M059J (cell line): ENCODE results near the gene PIBF1. TPM values are rescaled to one million over a fixed set of nuclear protein-coding genes. Genes with fewer than 3 reads are reported as not detected.
A peak's percentile ranks its signal among the peaks of the same experiment; 100 is the strongest.
"Not testable (repeated sequence)": the region's sequence is repeated elsewhere in the genome, so short reads cannot be mapped to it uniquely, and the experiment has no call there.

Source experiments
- DNase-seq: peaks from one replicate; pipeline ENCODE4 v3.0.0-alpha.2; 2012; ENCODE audit warnings: low read depth
- total RNA-seq: library from RNA; depleted of rRNA; stranded (reverse); fragments of >200 nt; shearing (Covaris generic); gene quantifications from 2 replicates; pipeline ENCODE4 v1.2.3, GENCODE V29; 2014

The PIBF1 gene
- total RNA-seq, 1 experiment from 2014 or later: 11.6 TPM

GRCh38 chr13:72911981-72912380 is 130.0 kb downstream of the PIBF1 start:
- no peak for DNase-seq

DNA sequence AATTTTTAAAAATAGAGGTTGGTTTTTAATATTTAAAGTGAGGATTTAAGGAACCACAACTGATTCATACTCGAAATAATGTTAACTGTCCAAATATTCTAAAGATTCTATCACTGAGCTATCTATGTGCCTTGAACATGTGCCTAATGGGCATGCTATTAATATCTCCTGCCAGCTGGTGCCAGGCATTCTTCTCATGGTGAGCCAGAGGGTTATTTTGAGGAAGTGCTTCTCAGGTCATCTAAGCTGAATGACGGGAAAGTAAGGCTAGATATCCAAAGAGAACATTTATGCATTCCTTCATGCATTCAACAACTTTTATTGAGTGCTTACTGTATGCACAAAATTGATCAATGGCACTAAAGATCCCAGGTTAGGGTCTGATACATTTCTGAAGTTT is 138.2 kb downstream of the PIBF1 start:
- no peak for DNase-seq

- no peak for DNase-seq
These were observed 149.4 kb downstream of the PIBF1 start for GRCh38 chr13:72931311-72931710.

DNA sequence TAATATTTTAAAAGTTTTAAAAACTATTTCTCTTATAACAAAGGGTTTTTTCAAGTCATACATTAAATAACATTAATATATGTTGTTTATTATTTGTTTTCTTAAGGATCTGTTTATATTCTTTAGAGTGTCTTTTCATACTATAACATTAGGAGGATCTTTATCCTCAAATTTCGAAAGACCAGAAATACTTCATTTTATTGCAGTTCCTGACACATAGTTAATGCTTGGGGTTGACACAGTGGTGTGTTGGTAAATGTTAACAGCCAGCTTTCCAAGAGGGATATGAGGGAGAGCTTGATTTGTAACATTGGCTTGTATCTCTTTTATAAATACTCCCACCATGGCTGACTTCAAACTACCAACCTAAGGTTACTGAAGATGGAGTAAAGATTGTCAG is 150.3 kb downstream of the PIBF1 start:
- no peak for DNase-seq

GRCh38 chr13:72946267-72946666 is 164.3 kb downstream of the PIBF1 start:
- DNase-seq: not testable (repeated sequence)

GRCh38 chr13:72952529-72953141 is 170.7 kb downstream of the PIBF1 start:
- DNase-seq: no peak

DNA sequence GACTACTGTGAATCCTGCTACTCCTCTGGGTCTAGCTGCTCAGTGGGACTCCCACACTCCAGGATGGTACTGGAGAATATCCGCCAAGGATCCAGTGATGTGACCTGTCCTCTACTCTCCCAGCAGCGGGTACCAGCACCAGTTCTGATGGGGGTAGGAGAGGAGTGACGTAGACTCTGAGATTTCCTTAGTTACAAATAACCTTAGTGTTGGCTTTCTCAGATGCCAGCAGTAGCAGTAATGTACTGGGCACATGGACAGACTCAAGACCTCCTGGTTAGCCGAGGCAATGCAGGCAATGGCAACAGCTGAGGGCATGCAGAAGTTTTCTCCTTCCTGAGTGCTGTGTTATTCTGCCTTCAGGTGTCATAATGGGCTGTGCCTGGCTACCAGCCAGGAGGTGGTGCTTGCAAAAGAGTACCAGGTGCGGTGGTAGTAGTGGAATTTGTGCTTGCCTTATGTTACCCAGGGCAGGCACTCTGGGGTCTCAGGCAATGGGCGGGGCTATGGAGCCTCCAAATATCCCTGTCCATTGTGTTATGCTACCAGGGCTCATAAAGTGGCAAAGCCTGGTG is 171.5 kb downstream of the PIBF1 start:
- DNase-seq: no peak

GRCh38 chr13:72959643-72960042 is 177.7 kb downstream of the PIBF1 start:
- no peak for DNase-seq

- no peak for DNase-seq
These were observed 178.2 kb downstream of the PIBF1 start for GRCh38 chr13:72960114-72960513.

DNA sequence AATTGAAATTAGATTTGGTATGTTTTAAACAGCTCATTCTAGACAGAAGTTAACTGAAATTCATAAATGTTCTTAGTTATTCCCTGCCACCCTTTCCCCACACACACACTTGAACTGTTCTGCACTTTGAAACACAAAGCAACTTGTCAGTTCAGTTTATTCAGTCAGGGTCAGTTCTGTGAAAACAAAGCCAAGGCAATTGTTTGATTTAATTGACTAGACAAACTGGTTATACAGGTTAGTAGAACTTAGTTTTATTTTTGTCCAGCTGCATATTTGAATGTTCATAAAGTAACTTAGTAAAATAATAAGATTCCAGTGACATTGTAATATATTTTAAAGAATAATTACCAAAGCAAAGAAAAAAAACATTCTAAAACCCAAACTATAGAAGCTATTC is 178.6 kb downstream of the PIBF1 start:
- no peak for DNase-seq

GRCh38 chr13:72963762-72964161 is 181.8 kb downstream of the PIBF1 start:
- DNase-seq: no peak

DNA sequence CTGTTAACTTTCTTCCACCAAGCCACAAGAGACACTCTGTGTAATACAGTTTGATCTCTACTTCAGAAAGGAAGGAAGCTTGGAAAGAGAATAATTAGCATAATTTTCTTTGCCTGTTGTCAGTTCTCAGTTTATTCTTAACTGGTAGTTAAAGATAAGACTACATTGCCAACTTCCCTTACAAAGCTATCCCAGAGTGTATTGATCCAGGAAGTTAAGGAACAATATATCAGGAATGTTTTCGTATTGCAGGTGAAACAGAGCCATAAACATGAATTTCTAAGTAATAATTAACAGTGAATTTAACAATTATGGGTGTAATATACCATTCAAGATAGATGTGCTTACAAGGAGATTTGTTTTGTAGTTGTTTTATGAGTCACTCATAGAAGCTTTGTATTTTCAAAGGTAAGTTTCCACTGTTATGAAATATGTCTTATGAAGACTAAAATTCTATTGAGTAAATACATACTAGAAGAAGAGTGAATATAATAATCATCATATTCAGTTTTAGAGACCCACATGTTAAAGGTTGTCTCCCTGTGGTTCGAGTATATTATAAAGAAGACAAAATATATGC is 188.5 kb downstream of the PIBF1 start:
- DNase-seq: no peak

- peak; percentile 2 for DNase-seq
These were observed 189.0 kb downstream of the PIBF1 start for GRCh38 chr13:72970956-72971355.

GRCh38 chr13:72973234-72973633 is 191.3 kb downstream of the PIBF1 start:
- DNase-seq: no peak

GRCh38 chr13:72983085-72983768 is 201.3 kb downstream of the PIBF1 start:
- DNase-seq: peak; percentile 22

DNA sequence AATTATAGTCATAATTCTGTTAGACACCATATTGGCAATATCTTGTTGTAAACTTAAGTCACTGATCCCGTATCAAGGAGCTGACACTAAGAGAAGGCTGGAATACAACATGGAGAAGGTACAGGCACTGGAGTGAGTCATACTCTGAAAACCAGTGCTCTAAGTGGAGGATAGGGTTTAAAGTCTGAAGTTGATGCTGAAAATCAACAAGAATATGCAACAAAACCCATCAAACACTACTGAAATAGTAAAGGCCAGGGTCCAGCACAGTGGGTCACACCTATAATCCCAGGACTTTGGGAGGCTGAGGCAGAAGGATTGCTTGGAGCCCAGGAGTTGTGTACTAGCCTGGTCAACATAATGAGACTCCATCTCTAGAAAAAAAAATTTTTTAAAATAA is 203.7 kb downstream of the PIBF1 start:
- no peak for DNase-seq

GRCh38 chr13:72986197-72986596 is 204.3 kb downstream of the PIBF1 start:
- no peak for DNase-seq

DNA sequence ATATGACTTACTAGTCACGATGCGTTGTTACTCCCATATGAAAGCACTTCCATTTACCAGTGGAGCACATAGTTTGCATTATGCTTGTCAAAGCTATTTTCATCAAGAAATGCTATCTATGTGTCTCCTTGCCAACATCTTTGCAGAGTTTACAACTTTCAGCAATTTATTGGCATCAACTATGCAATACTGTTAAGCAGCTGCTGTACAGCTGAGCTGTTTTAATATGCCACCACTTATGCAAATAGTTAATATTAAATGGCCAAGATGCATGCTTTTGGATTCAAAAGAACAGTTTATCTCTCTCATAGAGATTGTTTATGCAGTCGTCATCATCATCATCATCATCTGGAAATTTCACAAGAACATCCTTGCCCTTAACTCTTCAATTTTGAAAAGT is 209.0 kb downstream of the PIBF1 start:
- DNase-seq: no peak

GRCh38 chr13:72998012-72998411 is 216.1 kb downstream of the PIBF1 start:
- no peak for DNase-seq

- peak; percentile 20 for DNase-seq
These were observed 218.2 kb downstream of the PIBF1 start for GRCh38 chr13:73000027-73000674.

DNA sequence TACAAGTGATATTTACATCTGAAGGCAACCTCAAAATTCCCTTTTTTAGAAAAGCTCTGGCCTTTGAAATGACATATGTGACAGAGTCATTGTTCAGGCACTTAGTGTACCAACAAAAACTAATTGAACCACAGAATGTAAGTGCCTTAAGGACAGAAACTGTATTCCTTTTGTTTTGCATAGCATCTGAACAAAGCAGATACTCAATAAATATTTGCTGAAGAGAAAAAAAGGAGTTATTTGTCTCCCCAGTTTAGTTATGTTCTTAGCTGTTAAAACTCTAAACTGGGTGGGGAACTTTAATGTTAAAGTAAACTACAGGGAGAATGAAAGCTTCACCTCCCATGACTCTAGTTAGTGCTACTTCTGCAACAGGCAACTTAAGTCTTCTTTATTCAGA is 220.0 kb downstream of the PIBF1 start:
- DNase-seq: no peak

DNA sequence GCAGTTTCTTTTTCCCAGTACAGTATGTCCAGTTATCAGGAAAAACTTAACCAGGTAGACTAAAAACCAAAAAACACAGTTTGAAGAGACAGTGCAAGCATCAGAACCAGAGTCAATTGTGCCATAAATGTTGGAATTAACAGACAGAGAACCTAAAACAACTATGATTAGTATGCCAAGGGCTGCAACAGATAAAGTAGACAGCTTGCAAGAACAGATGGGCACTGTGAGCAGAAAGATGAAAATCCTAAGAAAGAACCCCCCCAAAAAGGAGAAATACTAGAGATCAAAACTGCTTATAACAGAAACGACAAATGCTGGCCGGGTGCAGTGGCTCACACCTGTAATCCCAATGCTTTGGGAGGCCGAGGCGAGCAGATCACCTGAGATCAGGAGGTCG is 229.8 kb downstream of the PIBF1 start:
- DNase-seq: no peak

GRCh38 chr13:73015805-73016204 is 233.9 kb downstream of the PIBF1 start:
- no peak for DNase-seq
